Pancreas (tissue), 10 donors: ENCODE measurements around the gene MAPK9. TPM values are rescaled to one million over a fixed set of nuclear protein-coding genes. Genes with fewer than 3 reads are reported as not detected.

ENCODE experiments used
- ATAC-seq, 4 donors: fragments of 200-7000 bp; cut with Tn5 transposase; one replicate each; pipeline versions ENCODE4 v1.8.0 to v1.9.1; 2020; ENCODE audit warnings: mild to moderate bottlenecking in 4 of 4, moderate library complexity in 4 of 4
- DNase-seq, 6 donors: peaks; one replicate each; pipeline ENCODE4 v3.0.0-alpha.2; 2020
- FAIRE-seq: peaks from 2 replicates; lab custom pipeline; 2012; peaks lifted over from hg19 to GRCh38; lab: Jason Lieb, UNC
- H3K27ac ChIP-seq, 4 donors: fragments of 200-600 bp; sonication (generic); 1 replicate in 3 of 4; 2 replicates in 1 of 4; pipeline versions ENCODE4 v1.5.0 to v1.8.0; 2020
- H3K27me3 ChIP-seq, 4 donors: fragments of 200-600 bp; one replicate each; pipeline ENCODE4 v1.8.0; 2021
- H3K36me3 ChIP-seq, 3 donors: fragments of 200-600 bp; sonication (generic) in 1 of 3; one replicate each; pipeline versions ENCODE4 v1.5.0 to v1.8.0; 2020 to 2021
- H3K4me1 ChIP-seq, 3 donors: fragments of 200-600 bp; one replicate each; pipeline ENCODE4 v1.8.0; 2021
- H3K4me3 ChIP-seq, 4 donors: fragments of 200-600 bp; sonication (generic) in 2 of 4; one replicate each; pipeline versions ENCODE4 v1.5.0 to v1.8.0; 2020 to 2021
- H3K9me3 ChIP-seq, 4 donors: fragments of 200-600 bp; one replicate each; pipeline ENCODE4 v1.8.0; 2021
- CTCF ChIP-seq, 4 donors: fragments of 200-600 bp; sonication (generic) in 3 of 4; IDR thresholded peaks; one replicate each; pipeline versions ENCODE4 v1.5.0 to v1.8.0; 2021; ENCODE audit warnings: antibody characterized with exemption in 4 of 4
- whole genome bisulfite sequencing, 2 donors: extraction: QIAGEN DNeasy Blood & Tissue Kit; methylation state at CpG; one replicate each; pipeline ENCODE4 v1.1.7; 2013; 5-methylcytosine and 5-hydroxymethylcytosine counted together
- intact Hi-C, 3 donors: fragments of 100-400 bp; cut with DNase I; formaldehyde crosslinking; loops; one replicate each; pipeline versions ENCODE4 v1.11.1 to v1.14.2; 2022
- polyA plus RNA-seq, 2 donors: library from polyadenylated mRNA; stranded (reverse); fragments of 200-250 nt; gene quantifications; one replicate each; pipeline ENCODE4 v1.2.3, GENCODE V29; 2013
- total RNA-seq, 6 donors: library from RNA; stranded (reverse); fragmentation: NEBNext Ultra II Directional in 4 of 6; extraction: Animal tissue kit (Norgen Biotek cat#: 25700) in 4 of 6; gene quantifications; one replicate each; pipeline versions ENCODE4 v1.2.1 to v1.2.4, GENCODE V29; 2021 to 2023
- donor health status: healthy with polysubstance abuse.
- donor health status: DM: no; HTN: no; CAD: no; lungs with moderate emphysema.
- donor health status: DM: no; HTN: no; CAD: no.
- donor health status: control.
- donor health status: control.
- donor health status: Bipolar disorder and iron deficiency.
- donor health status: DM: yes; HTN: yes; CAD: no.
- donor health status: DM: no; HTN: no; CAD: no.
- donor health status: DM: no; HTN: no; CAD: no.
- donor health status: DM: yes; HTN: yes; CAD: no.

MAPK9 gene
- total and polyA plus RNA-seq, 8 donors, result 10.7 to 40.3 (median 28.9) TPM

- no peak for DNase-seq
- Histone ChIP-seq H3K36me3 (no peaks in the 10 kb centered on the region), H3K9me3 (no peaks in the 10 kb centered on the region), H3K4me3 (no peak overlapping the region), H3K27me3 (no peaks in the 10 kb centered on the region), H3K4me1 (peaks cover 0 to 14% (median 5%) of the 10 kb centered on the region in 3 donors), H3K27ac (no peak overlapping the region)
- 88 to 97% methylated on average over 6 of the region's 6 CpGs for WGBS, 2 donors
- intact Hi-C loops, result no loop called here
- ATAC-seq, result no peak
- no peak for FAIRE-seq
- no peak for TF ChIP-seq CTCF (IDR thresholded peaks at IDR 0.05)
Measured at GRCh38 chr5:180334176-180334575, 42.3 kb upstream of the MAPK9 start.

DNA sequence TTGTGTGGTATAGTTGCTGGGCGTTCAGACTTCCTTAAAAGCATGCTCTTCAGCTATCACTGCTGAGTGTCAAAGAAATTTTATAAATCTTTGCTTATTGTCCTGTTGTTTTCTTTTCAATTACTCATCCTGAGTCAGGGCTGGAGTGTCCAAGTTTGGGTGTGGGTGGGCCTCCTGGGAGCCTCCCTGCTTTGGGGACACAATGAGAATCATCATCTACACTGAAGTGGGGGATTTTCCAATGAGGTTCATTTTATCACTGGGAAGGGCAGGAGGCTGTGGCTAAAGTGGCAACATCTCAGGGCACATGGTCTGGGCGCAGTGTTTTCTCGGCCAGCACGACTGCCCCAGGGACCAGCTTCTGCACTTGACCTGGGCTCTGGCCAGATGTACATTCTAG, 41.8 kb upstream of the MAPK9 start:
- 81 to 87% methylated on average over 4 of the region's 4 CpGs for WGBS, 2 donors
- no peaks in the 10 kb centered on the region for H3K9me3 ChIP-seq
- no peak overlapping the region for H3K27ac ChIP-seq
- no peak overlapping the region for H3K4me3 ChIP-seq
- H3K4me1 ChIP-seq, result peaks cover 0 to 14% (median 5%) of the 10 kb centered on the region in 3 donors
- intact Hi-C loops, result no loop called here
- no peak for TF ChIP-seq CTCF (IDR thresholded peaks at IDR 0.05)
- no peak for DNase-seq
- ATAC-seq, result no peak
- H3K36me3 ChIP-seq, result no peaks in the 10 kb centered on the region
- no peak for FAIRE-seq
- no peaks in the 10 kb centered on the region for H3K27me3 ChIP-seq

- no peak for FAIRE-seq
Measured at GRCh38 chr5:180332861-180333260, 41.0 kb upstream of the MAPK9 start.

DNA sequence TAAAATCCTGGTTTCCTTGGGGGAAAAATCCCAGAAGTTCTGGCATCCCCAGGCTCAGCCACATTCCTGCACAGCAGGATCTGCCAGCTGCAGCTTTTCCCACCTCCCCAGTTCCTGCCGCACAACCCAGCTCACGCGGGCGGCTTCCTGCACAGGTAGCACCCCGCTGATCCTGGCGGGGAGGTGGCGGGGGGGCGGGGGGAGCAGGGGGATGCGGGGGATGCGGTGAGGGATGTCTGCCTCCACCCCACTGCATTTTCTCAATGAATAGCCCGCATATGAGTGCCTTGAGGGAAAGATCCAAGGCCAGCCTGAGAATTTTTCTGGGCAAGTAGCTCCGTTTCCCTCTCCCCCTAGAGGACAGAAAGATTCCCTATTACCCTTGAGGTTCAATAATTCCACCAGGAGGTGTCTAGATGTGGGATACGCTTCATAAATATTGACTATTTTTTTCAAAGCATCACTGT, 40.2 kb upstream of the MAPK9 start:
- Histone ChIP-seq H3K27me3 (no peaks in the 10 kb centered on the region), H3K9me3 (no peaks in the 10 kb centered on the region), H3K36me3 (no peaks in the 10 kb centered on the region), H3K27ac (peak overlapping the region in 2 of 4 donors; percentile 19 to 52), H3K4me1 (peaks cover 0 to 14% (median 5%) of the 10 kb centered on the region in 3 donors), H3K4me3 (no peak overlapping the region)
- 3 to 7% methylated on average over 12 to 13 of the region's 13 CpGs for WGBS, 2 donors
- ATAC-seq, result peak; percentile 69 to 83 (median 77)
- peak; percentile 71 to 79 (median 74) for DNase-seq
- intact Hi-C loops, result no loop called here
- no peak for FAIRE-seq
- TF ChIP-seq CTCF (IDR thresholded peaks at IDR 0.05), result no peak

More at GRCh38 chr5:180332861-180333260, 41.0 kb upstream of the MAPK9 start:
- Histone ChIP-seq H3K4me1 (peaks cover 0 to 14% (median 5%) of the 10 kb centered on the region in 3 donors), H3K36me3 (no peaks in the 10 kb centered on the region), H3K27ac (no peak overlapping the region), H3K4me3 (no peak overlapping the region), H3K9me3 (no peaks in the 10 kb centered on the region), H3K27me3 (no peaks in the 10 kb centered on the region)
- intact Hi-C loops, result no loop called here
- ATAC-seq, result no peak
- TF ChIP-seq CTCF (IDR thresholded peaks at IDR 0.05), result no peak
- WGBS, 2 donors, result 91 to 99% methylated on average over 3 of the region's 3 CpGs
- no peak for DNase-seq

DNA sequence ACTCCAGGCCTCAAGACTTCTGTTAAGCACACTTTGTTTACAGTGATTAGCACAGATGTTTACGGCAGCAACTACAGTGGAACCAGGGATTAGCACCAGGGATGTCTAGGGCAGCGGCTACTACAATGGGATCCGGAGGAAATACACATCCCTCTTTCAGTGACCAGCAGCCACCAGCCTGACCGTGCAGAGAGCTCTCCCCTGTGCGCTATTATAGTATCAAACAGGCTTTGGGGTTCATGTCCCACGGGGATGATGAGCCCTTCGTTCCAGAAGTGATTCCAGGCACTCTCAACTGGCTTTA, 39.7 kb upstream of the MAPK9 start:
- peaks cover 0 to 14% (median 5%) of the 10 kb centered on the region in 3 donors for H3K4me1 ChIP-seq
- no peaks in the 10 kb centered on the region for H3K9me3 ChIP-seq
- no peaks in the 10 kb centered on the region for H3K27me3 ChIP-seq
- FAIRE-seq (no peak), ATAC-seq (peak; percentile 2 to 14 (median 11)), DNase-seq (no peak)
- H3K27ac ChIP-seq, result peak overlapping the region in 2 of 4 donors; percentile 19 to 52
- intact Hi-C loops, result no loop called here
- no peak for TF ChIP-seq CTCF (IDR thresholded peaks at IDR 0.05)
- 45 to 47% methylated on average over 7 of the region's 7 CpGs for WGBS, 2 donors
- H3K4me3 ChIP-seq, result no peak overlapping the region
- no peaks in the 10 kb centered on the region for H3K36me3 ChIP-seq
